H9 (cell line): Measurements from ENCODE around the gene DLAT. TPM values are rescaled to one million over a fixed set of nuclear protein-coding genes. Genes with fewer than 3 reads are reported as not detected.

Experiments
- DNase-seq: peaks from one replicate; pipeline ENCODE4 v3.0.0-alpha.2; 2017
- H2AFZ ChIP-seq: one replicate; pipeline ENCODE4 v1.6.1; 2013; ENCODE audit warnings: mild to moderate bottlenecking, low read length, control low read depth, moderate library complexity
- H2AK5ac ChIP-seq: 2 replicates; pipeline ENCODE4 v1.6.1; 2013; ENCODE audit warnings: low read length, control low read depth, mixed read lengths; ENCODE audit not compliant: insufficient read length
- H2BK120ac ChIP-seq: one replicate; pipeline ENCODE4 v1.6.1; 2013; ENCODE audit warnings: low read depth, mild to moderate bottlenecking, low read length, control low read depth, inconsistent platforms; ENCODE audit not compliant: poor library complexity, severe bottlenecking
- H2BK12ac ChIP-seq: 2 replicates; pipeline ENCODE4 v1.6.1; 2013; ENCODE audit warnings: low read length, control low read depth, mixed read lengths, low read depth; ENCODE audit not compliant: insufficient read length
- H2BK15ac ChIP-seq: 2 replicates; pipeline ENCODE4 v1.6.1; 2013; ENCODE audit warnings: low read depth, low read length, control low read depth
- H2BK20ac ChIP-seq: one replicate; pipeline ENCODE4 v1.6.1; 2013; ENCODE audit warnings: low read depth, mild to moderate bottlenecking, low read length, control low read depth, inconsistent platforms; ENCODE audit not compliant: poor library complexity, severe bottlenecking
- H2BK5ac ChIP-seq: 2 replicates; pipeline ENCODE4 v1.6.1; 2013; ENCODE audit warnings: low read length, control low read depth, mixed read lengths; ENCODE audit not compliant: insufficient read length
- H3K14ac ChIP-seq: 2 replicates; pipeline ENCODE4 v1.6.1; 2013; ENCODE audit warnings: low read length, control low read depth; ENCODE audit not compliant: insufficient read depth
- H3K18ac ChIP-seq: 2 replicates; pipeline ENCODE4 v1.6.1; 2013; ENCODE audit warnings: low read depth, mild to moderate bottlenecking, mixed read lengths, low read length, control low read depth; ENCODE audit not compliant: insufficient read length
- H3K23ac ChIP-seq: 2 replicates; pipeline ENCODE4 v1.6.1; 2013; ENCODE audit warnings: low read length, control low read depth, mixed read lengths, low read depth; ENCODE audit not compliant: insufficient read length
- H3K23me2 ChIP-seq: 2 replicates; pipeline ENCODE4 v1.6.1; 2013; ENCODE audit warnings: low read depth, mild to moderate bottlenecking, mixed read lengths, low read length, control low read depth; ENCODE audit not compliant: insufficient read length, poor library complexity, severe bottlenecking
- H3K27ac ChIP-seq: 2 replicates; pipeline ENCODE4 v1.5.1; 2013; ENCODE audit warnings: low read length, control low read depth, mixed read lengths, low read depth; ENCODE audit not compliant: insufficient read length
- H3K27me3 ChIP-seq: 2 replicates; pipeline ENCODE4 v1.6.1; 2013; ENCODE audit warnings: low read length, control low read depth, inconsistent platforms; ENCODE audit not compliant: insufficient read depth
- H3K4ac ChIP-seq: 2 replicates; pipeline ENCODE4 v1.6.1; 2013; ENCODE audit warnings: low read depth, mild to moderate bottlenecking, control low read depth, inconsistent platforms, low read length, moderate library complexity
- H3K4me1 ChIP-seq: 2 replicates; pipeline ENCODE4 v1.6.1; 2013; ENCODE audit warnings: low read length, control low read depth, inconsistent platforms; ENCODE audit not compliant: insufficient read depth
- H3K4me2 ChIP-seq: 2 replicates; pipeline ENCODE4 v1.6.1; 2013; ENCODE audit warnings: low read length, control low read depth, mixed read lengths; ENCODE audit not compliant: insufficient read length, insufficient read depth
- H3K56ac ChIP-seq: 2 replicates; pipeline ENCODE4 v1.6.1; 2013; ENCODE audit warnings: low read depth, mild to moderate bottlenecking, mixed read lengths, low read length, control low read depth; ENCODE audit not compliant: insufficient read length
- H3K79me1 ChIP-seq: 2 replicates; pipeline ENCODE4 v1.6.1; 2013; ENCODE audit warnings: low read depth, mild to moderate bottlenecking, moderate library complexity, low read length, control low read depth, inconsistent platforms; ENCODE audit not compliant: insufficient read depth, poor library complexity, severe bottlenecking
- H3K79me2 ChIP-seq: 2 replicates; pipeline ENCODE4 v1.6.1; 2013; ENCODE audit warnings: low read length, control low read depth, inconsistent platforms; ENCODE audit not compliant: insufficient read depth
- H3K9ac ChIP-seq: 2 replicates; pipeline ENCODE4 v1.6.1; 2013; ENCODE audit warnings: low read length, control low read depth, mixed read lengths; ENCODE audit not compliant: insufficient read length; ENCODE audit errors: extremely low read depth
- H3K9me3 ChIP-seq: one replicate; pipeline ENCODE4 v1.6.1; 2013; ENCODE audit warnings: low read depth, low read length, inconsistent platforms; ENCODE audit not compliant: control insufficient read depth
- H3T11ph ChIP-seq: one replicate; pipeline ENCODE4 v1.6.1; 2013; ENCODE audit warnings: mild to moderate bottlenecking, low read length, control low read depth, inconsistent platforms
- H4K20me1 ChIP-seq: one replicate; pipeline ENCODE4 v1.6.1; 2013; ENCODE audit not compliant: control insufficient read depth, insufficient read length, insufficient read depth
- H4K5ac ChIP-seq: 2 replicates; pipeline ENCODE4 v1.6.1; 2013; ENCODE audit warnings: low read depth, mild to moderate bottlenecking, mixed read lengths, low read length, control low read depth; ENCODE audit not compliant: insufficient read length
- H4K8ac ChIP-seq: replicated peaks from 2 replicates; pipeline ENCODE4 v1.6.1; 2013; ENCODE audit warnings: low read length, control low read depth, mixed read lengths, low read depth; ENCODE audit not compliant: insufficient read length
- H4K91ac ChIP-seq: 2 replicates; pipeline ENCODE4 v1.6.1; 2013; ENCODE audit warnings: low read depth, mild to moderate bottlenecking, moderate library complexity, mixed read lengths, low read length, control low read depth; ENCODE audit not compliant: insufficient read length
- H3K27ac Mint-ChIP-seq, 3 experiments: 2 replicates in 2 of 3; 3 replicates in 1 of 3; pipeline ENCODE4 v1.8.0; 2020 to 2021; ENCODE audit warnings: mixed read lengths in 3 of 3, mild to moderate bottlenecking in 1 of 3, moderate library complexity in 1 of 3
- H3K27me3 Mint-ChIP-seq: 2 replicates; pipeline ENCODE4 v1.8.0; 2021; ENCODE audit warnings: low read depth, mild to moderate bottlenecking, moderate library complexity, mixed read lengths
- H3K36me3 Mint-ChIP-seq, 3 experiments: 2 replicates in 2 of 3; 3 replicates in 1 of 3; pipeline ENCODE4 v1.8.0; 2020 to 2021; ENCODE audit warnings: low read depth in 3 of 3, mixed read lengths in 3 of 3; ENCODE audit not compliant: insufficient read depth in 1 of 3
- H3K4me1 Mint-ChIP-seq, 2 experiments: 2 replicates each; pipeline ENCODE4 v1.8.0; 2020; ENCODE audit warnings: mixed read lengths in 2 of 2
- H3K4me3 Mint-ChIP-seq, 2 experiments: 2 replicates in 1 of 2; 3 replicates in 1 of 2; pipeline ENCODE4 v1.8.0; 2020 to 2021; ENCODE audit warnings: mild to moderate bottlenecking in 2 of 2, mixed read lengths in 2 of 2, moderate library complexity in 1 of 2
- H3K9me3 Mint-ChIP-seq, 2 experiments: 2 replicates in 1 of 2; 3 replicates in 1 of 2; pipeline ENCODE4 v1.8.0; 2020; ENCODE audit warnings: mild to moderate bottlenecking in 2 of 2, mixed read lengths in 2 of 2, moderate library complexity in 1 of 2
- WGBS: extraction: QIAGEN DNeasy Blood & Tissue Kit; methylation state at CpG from one replicate; pipeline ENCODE4 v1.1.7; 2013; ENCODE audit warnings: missing lambda C conversion rate, low lambda C conversion rate, mixed read lengths; ENCODE audit not compliant: insufficient read length; ENCODE audit errors: extremely low coverage; 5-methylcytosine and 5-hydroxymethylcytosine counted together
- total RNA-seq: library from RNA; stranded (reverse); gene quantifications from 2 replicates; pipeline ENCODE4 v1.2.1, GENCODE V29; 2021
- TF ChIP-seq, protein P1 (sequence below): fragments of 200-600 bp; sonication (generic); conservative IDR thresholded peaks from 3 replicates; pipeline ENCODE4 v1.8.0; 2021; ENCODE audit warnings: antibody characterized with exemption, mild to moderate bottlenecking

Gene DLAT
- total RNA-seq, 1 experiment from 2014 or later = 58.4 TPM

DNA sequence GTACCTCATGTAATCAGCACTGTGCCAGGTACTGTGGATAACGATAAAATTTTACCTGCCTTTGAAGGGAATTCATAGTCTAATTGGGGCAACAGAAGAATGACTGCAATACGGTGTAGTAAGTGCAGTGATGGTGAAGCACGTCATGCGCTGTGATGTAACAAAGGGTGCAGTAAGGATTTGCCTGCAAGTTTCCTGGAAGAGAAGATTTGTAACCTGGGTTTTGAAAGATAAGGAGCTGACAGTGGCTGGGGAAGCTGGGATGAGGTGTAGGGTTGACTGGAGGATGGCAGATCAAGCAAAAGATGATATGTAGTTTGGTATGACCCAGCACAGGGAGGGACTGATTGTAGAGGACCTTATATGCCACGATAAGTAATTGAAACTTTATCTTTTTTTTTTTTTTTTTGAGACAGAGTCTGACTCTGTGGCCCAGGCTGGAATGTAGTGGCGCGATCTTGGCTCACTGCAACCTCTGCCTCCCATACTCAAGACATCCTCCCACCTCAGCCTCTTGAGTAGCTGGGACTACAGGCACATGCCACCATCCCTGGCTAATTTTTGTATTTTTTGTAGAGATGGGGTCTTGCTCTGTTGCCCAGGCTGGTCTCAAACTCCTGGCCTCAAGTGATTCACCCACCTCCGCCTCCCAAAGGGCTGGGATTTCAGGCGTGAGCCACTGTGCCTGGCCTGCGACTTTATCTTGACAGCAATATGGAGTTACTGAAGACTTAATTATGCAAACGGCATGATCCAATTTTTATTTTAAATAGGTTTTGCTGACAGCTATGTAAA lies 72.7 kb downstream of the DLAT start:
- no CpG with 5 or more reads among the region's 11 CpGs for WGBS
- no peak overlapping the region for H2AFZ ChIP-seq
- H3K9me3 ChIP-seq = no peaks in the 10 kb centered on the region
- H3K9ac ChIP-seq = no peak overlapping the region
- H2AK5ac ChIP-seq = no peak overlapping the region
- H4K91ac ChIP-seq = no peak overlapping the region
- no peak overlapping the region for H2BK120ac ChIP-seq
- no peaks in the 10 kb centered on the region for H3K79me1 ChIP-seq
- H3K4ac ChIP-seq = no peak overlapping the region
- Mint-ChIP-seq H3K36me3 (peaks cover 4 to 16% (median 12%) of the 10 kb centered on the region in 3 experiments; a peak in 6 of 7 replicates), H3K4me1 (no peaks in the 10 kb centered on the region), H3K27me3 (no peaks in the 10 kb centered on the region), H3K4me3 (no peak overlapping the region), H3K9me3 (no peaks in the 10 kb centered on the region), H3K27ac (0 out of 7 replicates have a peak overlapping the region, but pooled peaks of 1 of the 3 experiments have one; percentile 24)
- H3K56ac ChIP-seq = no peak overlapping the region
- H3K23me2 ChIP-seq = no peaks in the 10 kb centered on the region
- H3T11ph ChIP-seq = no peak overlapping the region
- H2BK15ac ChIP-seq = no peak overlapping the region
- no peak overlapping the region for H2BK20ac ChIP-seq
- H4K20me1 ChIP-seq = no peaks in the 10 kb centered on the region
- no peak overlapping the region for H3K27ac ChIP-seq
- H2BK5ac ChIP-seq = no peak overlapping the region
- H3K4me1 ChIP-seq = no peaks in the 10 kb centered on the region
- no peak overlapping the region for H2BK12ac ChIP-seq
- no peak overlapping the region for H3K18ac ChIP-seq
- TF ChIP-seq, protein P1, sequence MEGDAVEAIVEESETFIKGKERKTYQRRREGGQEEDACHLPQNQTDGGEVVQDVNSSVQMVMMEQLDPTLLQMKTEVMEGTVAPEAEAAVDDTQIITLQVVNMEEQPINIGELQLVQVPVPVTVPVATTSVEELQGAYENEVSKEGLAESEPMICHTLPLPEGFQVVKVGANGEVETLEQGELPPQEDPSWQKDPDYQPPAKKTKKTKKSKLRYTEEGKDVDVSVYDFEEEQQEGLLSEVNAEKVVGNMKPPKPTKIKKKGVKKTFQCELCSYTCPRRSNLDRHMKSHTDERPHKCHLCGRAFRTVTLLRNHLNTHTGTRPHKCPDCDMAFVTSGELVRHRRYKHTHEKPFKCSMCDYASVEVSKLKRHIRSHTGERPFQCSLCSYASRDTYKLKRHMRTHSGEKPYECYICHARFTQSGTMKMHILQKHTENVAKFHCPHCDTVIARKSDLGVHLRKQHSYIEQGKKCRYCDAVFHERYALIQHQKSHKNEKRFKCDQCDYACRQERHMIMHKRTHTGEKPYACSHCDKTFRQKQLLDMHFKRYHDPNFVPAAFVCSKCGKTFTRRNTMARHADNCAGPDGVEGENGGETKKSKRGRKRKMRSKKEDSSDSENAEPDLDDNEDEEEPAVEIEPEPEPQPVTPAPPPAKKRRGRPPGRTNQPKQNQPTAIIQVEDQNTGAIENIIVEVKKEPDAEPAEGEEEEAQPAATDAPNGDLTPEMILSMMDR = no peak
- H3K27me3 ChIP-seq = no peaks in the 10 kb centered on the region
- no peak overlapping the region for H4K8ac ChIP-seq
- no peak overlapping the region for H3K4me2 ChIP-seq
- no peak for DNase-seq
- no peak overlapping the region for H4K5ac ChIP-seq
- H3K23ac ChIP-seq = no peak overlapping the region
- H3K14ac ChIP-seq = no peak overlapping the region
- H3K79me2 ChIP-seq = no peaks in the 10 kb centered on the region
